GM12872 (cell line): Measurements from ENCODE around the gene TBX15.

Experiments used
- TF ChIP-seq, protein P1 (sequence below): IDR thresholded peaks from 3 replicates; pipeline ENCODE4 v1.5.1; 2011; ENCODE audit warnings: low read depth, mild to moderate bottlenecking, low read length, moderate library complexity; ENCODE audit not compliant: insufficient read depth

Gene TBX15

DNA sequence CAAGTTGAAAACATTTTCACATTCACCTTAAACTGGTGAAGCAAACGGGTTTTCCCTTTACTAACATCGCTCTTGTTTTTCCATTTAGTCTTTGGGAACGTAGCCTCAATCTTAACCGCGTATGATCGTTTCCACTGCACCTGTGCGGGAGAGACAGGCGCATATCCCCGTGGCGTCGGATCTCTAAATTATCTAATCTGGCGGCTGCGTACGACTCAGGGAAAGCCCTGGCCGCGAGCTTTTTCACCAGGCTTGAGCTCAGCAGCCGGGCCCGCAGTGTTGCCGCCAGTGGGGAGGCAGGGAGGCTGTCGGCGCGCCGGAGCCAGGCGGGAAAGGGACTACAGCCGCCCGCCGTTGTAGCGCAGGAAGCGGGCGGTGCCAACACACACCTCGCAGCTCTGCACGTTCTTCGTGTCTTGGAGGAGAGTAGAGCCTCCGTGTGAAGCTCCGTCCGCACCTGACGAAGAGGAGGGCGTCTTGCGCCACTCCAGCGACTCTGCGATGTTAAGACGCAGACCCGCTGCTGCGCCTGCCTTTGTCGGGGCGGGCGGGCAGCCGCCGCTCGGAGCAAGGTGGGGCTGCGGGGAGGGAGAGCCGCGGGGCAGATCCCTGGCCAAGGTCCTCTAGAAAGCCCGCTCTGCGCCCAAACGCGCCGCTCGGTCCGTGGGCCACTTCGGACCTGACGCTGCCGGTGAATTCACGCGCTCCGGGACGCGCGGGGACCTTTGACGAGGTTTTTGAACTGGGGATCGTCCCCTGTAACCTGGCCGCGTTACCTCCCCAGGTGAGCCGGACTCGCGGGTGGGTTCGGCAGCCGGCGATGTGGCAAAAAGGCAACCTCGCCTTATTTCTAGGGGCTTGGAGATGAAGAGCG is 18.5 kb upstream of the TBX15 start:
- TF ChIP-seq, protein P1, sequence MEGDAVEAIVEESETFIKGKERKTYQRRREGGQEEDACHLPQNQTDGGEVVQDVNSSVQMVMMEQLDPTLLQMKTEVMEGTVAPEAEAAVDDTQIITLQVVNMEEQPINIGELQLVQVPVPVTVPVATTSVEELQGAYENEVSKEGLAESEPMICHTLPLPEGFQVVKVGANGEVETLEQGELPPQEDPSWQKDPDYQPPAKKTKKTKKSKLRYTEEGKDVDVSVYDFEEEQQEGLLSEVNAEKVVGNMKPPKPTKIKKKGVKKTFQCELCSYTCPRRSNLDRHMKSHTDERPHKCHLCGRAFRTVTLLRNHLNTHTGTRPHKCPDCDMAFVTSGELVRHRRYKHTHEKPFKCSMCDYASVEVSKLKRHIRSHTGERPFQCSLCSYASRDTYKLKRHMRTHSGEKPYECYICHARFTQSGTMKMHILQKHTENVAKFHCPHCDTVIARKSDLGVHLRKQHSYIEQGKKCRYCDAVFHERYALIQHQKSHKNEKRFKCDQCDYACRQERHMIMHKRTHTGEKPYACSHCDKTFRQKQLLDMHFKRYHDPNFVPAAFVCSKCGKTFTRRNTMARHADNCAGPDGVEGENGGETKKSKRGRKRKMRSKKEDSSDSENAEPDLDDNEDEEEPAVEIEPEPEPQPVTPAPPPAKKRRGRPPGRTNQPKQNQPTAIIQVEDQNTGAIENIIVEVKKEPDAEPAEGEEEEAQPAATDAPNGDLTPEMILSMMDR = no peak

DNA sequence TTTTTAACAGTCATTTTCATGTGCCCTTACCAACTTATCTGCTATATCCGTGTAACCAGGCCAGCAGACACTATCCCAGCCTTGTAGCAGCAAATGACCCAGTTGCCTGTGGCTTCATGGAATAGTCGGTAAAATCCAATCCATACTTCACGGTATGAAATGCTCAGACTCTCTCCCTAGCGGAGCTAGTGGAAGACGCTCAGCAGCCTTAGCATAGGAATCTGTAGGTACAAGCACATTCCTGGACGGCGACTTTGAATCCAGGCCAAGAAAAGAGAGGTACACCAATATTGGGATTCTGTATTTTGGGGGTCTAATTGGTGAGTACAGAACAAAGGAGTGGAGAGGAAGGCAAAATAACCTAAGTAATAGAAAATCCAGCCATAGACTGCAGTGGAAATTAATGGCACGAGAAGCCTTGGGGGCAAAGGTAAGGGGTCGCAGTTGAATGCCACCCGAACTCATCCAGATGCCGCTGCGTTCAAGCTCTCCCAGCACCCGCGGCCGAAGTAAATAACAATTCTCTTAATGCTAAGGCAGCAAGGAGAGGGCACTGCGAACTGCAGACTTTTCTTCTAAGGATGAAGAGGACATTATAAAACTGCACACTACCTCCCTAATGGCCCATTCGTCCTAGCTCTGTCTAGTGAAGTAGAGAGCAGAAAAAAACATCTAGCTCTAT is 17.7 kb upstream of the TBX15 start:
- TF ChIP-seq, protein P1 = no peak

DNA sequence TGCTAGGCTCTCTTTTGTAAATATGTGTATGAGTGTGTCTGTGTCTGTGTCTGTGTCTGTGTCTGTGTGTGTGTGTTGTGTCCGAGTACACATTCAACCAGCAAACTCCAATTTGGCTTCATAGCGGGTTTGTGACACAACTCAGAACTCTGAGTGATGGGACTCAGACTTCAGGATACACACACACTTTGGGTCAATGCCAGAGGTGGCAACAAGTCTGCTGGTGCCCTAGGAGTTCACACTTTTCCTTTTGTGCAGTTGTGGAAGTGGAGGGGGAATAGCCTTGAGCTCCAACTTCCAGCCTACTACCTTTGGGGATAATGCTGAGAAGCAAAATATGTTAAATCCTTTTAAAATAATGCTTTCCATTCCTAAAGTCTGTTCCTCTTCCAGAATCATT is 16.6 kb upstream of the TBX15 start:
- TF ChIP-seq, protein P1 = no peak

DNA sequence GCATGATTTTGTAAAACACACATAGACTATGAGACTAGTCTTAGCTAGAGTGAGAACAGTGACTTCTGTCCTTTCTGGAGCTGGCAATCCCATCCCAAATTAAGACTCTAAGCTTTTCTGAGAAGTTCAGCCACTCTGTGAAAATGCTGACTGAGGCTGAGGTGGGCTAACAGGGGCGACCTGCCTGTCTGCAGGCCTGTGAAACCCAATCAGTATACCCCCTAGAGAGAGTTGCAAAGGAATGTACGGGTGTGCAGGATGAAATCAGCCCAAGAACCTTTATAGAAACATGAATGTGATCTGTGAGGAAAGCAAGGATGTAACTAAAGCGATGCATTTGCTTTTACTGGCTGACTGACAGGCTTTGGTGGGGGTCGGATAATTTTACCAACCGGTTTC is 16.0 kb upstream of the TBX15 start:
- TF ChIP-seq, protein P1 = no peak

DNA sequence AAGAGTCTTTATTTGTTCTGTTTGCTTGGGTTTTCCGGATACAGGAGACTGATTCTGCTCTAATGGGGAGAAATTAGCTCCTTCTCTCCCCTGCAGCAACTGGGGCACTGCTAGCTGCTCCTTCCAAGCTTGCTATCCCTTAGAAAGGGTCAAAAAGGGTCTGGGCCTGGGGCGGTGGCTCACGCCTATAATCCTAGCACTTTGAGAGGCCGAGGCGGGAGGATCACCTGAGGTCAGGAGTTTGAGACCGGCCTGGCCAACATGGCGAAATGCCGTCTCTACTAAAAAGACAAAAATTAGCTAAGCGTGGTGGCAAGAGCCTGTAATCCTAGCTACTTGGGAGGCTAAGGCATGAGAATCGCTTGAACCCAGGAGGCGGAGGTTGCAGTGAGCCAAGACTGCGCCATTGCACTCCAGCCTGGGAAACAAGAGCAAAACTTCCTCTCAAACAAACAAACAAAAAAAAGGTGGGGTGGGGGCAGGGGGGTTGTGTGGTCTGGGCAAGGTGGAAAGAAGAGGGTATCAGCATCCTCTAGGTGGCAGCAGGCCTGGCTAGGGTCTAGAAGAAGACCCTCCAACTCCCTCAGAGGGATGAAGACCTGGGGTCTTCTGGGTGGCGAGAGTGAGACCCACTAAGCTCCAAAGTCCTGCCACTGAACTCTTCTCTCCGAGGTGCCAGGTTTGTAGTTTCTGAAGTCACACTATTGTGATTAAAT is 15.4 kb upstream of the TBX15 start:
- TF ChIP-seq, protein P1 = peak; percentile 28; the same call in 1 of the 3 replicates

DNA sequence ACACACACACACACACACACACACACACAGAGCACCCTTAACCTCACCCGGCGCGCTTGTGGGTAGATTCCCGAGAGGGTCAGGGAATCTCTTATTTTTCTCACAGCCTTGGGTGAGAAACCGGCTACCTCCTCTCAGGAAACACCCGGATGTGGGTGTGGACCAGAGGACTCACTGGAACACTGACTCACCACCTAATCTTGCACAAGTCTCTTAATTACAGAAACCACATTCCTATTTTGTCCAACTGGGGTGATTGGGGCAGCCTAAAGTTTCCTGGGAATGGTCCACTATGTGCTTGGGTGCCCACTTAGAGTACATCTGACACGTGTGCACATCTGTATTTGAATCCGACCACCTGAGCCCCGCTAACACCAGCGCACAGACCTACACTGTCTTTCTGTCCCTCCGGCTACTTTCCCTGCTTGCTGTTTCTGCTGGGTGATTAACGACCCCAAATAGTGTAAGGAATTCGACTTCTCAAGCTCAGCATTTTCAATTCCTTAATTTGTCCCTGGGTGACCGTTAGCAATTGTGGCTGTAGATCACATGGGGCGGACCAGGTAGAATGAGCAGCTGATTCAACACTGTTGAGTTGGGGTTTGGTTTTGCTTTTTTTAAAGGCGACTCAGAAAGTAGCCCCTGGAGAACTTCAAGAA is 14.0 kb upstream of the TBX15 start:
- TF ChIP-seq, protein P1 = no peak
